ENCODE measurements around the gene MYMK. TPM values are rescaled to one million over a fixed set of nuclear protein-coding genes. Genes with fewer than 3 reads are reported as not detected.

The MYMK gene
- polyA plus RNA-seq, 3 donors = not detected

DNA sequence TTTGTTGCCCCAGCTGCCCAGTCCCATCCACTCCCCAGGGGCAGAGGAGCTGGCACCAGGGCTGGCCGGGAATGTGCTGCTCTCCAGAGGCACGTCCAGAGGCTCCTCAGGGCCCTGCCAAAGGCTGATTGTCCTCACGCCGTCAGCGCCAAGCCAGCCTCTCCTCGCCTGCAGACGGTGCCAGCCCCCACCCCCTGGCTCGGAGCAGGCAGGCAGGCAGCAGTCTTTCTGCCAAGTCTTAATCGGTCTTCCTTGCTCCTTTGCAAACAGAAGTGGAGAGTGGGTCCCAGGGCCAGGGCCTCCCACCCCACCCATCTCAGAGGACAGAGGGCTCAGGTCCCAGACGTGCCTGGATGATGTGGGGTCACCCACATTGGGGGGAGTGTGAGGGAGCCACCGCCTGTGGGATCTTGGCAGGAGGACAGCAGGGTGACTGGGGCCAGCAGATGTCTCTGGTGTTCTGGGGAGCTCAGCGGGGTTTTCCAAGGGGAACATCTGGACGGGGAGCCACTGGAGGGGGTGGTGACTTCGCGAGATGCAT, 48.1 kb upstream of the MYMK start:
- Mint-ChIP-seq H3K27ac (peak overlapping the region in 1 of 7 donors; percentile 28), H3K36me3 (no peaks in the 10 kb centered on the region), H3K27me3 (ENCODE audit: low read depth in 3 of 3) (peaks cover 9 to 27% (median 18%) of the 10 kb centered on the region in 3 donors), H3K9me3 (no peaks in the 10 kb centered on the region), H3K4me3 (no peak overlapping the region), H3K4me1 (peaks cover 3% of the 10 kb centered on the region)
- Histone ChIP-seq H3K27me3 (ENCODE audit: control insufficient read depth in 2 of 2, insufficient read depth in 2 of 2, low read length in 2 of 2) (peaks cover 0 to 16% of the 10 kb centered on the region in 2 donors), H4K20me1 (ENCODE audit: insufficient read depth, low read length) (no peaks in the 10 kb centered on the region), H3K9me3 (replicated peaks in 1 of 2; ENCODE audit: control insufficient read depth in 1 of 2, insufficient read depth in 1 of 2, low read length in 2 of 2) (no peaks in the 10 kb centered on the region), H3K9ac (ENCODE audit: insufficient read depth, low read length, poor library complexity, severe bottlenecking) (no peak overlapping the region), H3K4me2 (replicated peaks; ENCODE audit: extremely low read depth, low read length, poor library complexity, severe bottlenecking) (no peak overlapping the region), H3K36me3 (replicated peaks in 1 of 2; ENCODE audit: control insufficient read depth in 1 of 2, insufficient read depth in 2 of 2, low read length in 2 of 2) (no peaks in the 10 kb centered on the region), H3K4me3 (replicated peaks in 1 of 3; ENCODE audit: low read depth in 2 of 3, low read length in 3 of 3) (no peak overlapping the region), H3K27ac (ENCODE audit: low read depth in 1 of 2, low read length in 2 of 2) (no peak overlapping the region), H3K79me2 (ENCODE audit: insufficient read depth, low read length) (no peaks in the 10 kb centered on the region), H2AFZ (ENCODE audit: insufficient read depth, low read depth, low read length, poor library complexity, severe bottlenecking) (no peak overlapping the region), H3K4me1 (ENCODE audit: control insufficient read depth in 1 of 2, insufficient read depth in 2 of 2, low read length in 2 of 2) (no peaks in the 10 kb centered on the region)
- no peak for DNase-seq
- WGBS (ENCODE audit: insufficient coverage) = 94% methylated on average over 12 of the region's 15 CpGs
- intact Hi-C loops (cut with micrococcal nuclease) = no loop called here
- TF ChIP-seq, protein P1, sequence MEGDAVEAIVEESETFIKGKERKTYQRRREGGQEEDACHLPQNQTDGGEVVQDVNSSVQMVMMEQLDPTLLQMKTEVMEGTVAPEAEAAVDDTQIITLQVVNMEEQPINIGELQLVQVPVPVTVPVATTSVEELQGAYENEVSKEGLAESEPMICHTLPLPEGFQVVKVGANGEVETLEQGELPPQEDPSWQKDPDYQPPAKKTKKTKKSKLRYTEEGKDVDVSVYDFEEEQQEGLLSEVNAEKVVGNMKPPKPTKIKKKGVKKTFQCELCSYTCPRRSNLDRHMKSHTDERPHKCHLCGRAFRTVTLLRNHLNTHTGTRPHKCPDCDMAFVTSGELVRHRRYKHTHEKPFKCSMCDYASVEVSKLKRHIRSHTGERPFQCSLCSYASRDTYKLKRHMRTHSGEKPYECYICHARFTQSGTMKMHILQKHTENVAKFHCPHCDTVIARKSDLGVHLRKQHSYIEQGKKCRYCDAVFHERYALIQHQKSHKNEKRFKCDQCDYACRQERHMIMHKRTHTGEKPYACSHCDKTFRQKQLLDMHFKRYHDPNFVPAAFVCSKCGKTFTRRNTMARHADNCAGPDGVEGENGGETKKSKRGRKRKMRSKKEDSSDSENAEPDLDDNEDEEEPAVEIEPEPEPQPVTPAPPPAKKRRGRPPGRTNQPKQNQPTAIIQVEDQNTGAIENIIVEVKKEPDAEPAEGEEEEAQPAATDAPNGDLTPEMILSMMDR (IDR thresholded peaks at IDR 0.05) = no peak

DNA sequence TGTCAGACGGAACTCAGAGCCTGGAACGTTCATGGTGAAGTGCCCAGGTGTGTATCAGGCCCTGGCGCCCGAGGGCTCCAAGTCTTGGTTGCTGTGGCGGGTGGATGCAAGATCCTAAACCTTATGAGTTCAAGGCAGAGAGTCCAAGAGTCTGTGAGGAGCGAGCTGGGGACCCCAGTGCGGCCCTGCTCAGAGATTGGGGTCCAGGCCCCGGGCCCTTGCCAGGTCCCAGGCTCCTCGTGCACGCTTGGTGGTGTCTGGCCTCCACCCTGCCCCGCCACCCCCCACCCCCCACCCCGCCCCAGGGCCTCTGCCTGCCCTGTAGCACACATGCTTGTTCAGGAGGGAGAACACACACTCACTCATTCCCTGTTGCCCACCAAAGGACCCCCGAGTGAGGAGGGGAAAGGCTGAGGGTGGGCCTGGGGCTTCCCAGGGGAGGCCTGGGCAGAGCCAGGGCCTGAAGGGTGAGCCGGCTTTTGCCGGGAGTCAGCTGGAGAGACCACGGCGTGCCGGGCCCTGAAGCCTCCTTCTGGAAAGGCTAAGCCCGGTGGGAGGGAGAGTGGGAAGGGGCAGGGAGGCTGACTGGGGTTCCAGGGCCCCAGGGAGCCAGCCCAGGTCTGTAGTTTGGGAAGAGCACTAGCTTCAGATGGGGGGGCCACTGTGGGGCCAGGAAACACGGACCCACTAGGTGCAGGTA, 47.3 kb upstream of the MYMK start:
- Histone ChIP-seq H4K20me1 (ENCODE audit: insufficient read depth, low read length) (no peaks in the 10 kb centered on the region), H3K4me2 (replicated peaks; ENCODE audit: extremely low read depth, low read length, poor library complexity, severe bottlenecking) (no peak overlapping the region), H3K4me1 (ENCODE audit: control insufficient read depth in 1 of 2, insufficient read depth in 2 of 2, low read length in 2 of 2) (no peaks in the 10 kb centered on the region), H3K9ac (ENCODE audit: insufficient read depth, low read length, poor library complexity, severe bottlenecking) (no peak overlapping the region), H3K9me3 (replicated peaks in 1 of 2; ENCODE audit: control insufficient read depth in 1 of 2, insufficient read depth in 1 of 2, low read length in 2 of 2) (no peaks in the 10 kb centered on the region), H3K27me3 (ENCODE audit: control insufficient read depth in 2 of 2, insufficient read depth in 2 of 2, low read length in 2 of 2) (peaks cover 0 to 10% of the 10 kb centered on the region in 2 donors), H3K36me3 (replicated peaks in 1 of 2; ENCODE audit: control insufficient read depth in 1 of 2, insufficient read depth in 2 of 2, low read length in 2 of 2) (no peaks in the 10 kb centered on the region), H3K79me2 (ENCODE audit: insufficient read depth, low read length) (no peaks in the 10 kb centered on the region), H3K4me3 (replicated peaks in 1 of 3; ENCODE audit: low read depth in 2 of 3, low read length in 3 of 3) (no peak overlapping the region), H2AFZ (ENCODE audit: insufficient read depth, low read depth, low read length, poor library complexity, severe bottlenecking) (no peak overlapping the region), H3K27ac (ENCODE audit: low read depth in 1 of 2, low read length in 2 of 2) (no peak overlapping the region)
- intact Hi-C loops (cut with micrococcal nuclease) = no loop called here
- H3K4me1 Mint-ChIP-seq = peaks cover 3% of the 10 kb centered on the region
- WGBS (ENCODE audit: insufficient coverage) = 96% methylated on average over 12 of the region's 20 CpGs
- no peak for DNase-seq
- H3K27me3 Mint-ChIP-seq (ENCODE audit: low read depth in 3 of 3) = peaks cover 5 to 21% (median 13%) of the 10 kb centered on the region in 3 donors
- no peaks in the 10 kb centered on the region for H3K36me3 Mint-ChIP-seq
- no peak overlapping the region for H3K4me3 Mint-ChIP-seq
- H3K27ac Mint-ChIP-seq = no peak overlapping the region
- no peaks in the 10 kb centered on the region for H3K9me3 Mint-ChIP-seq
- TF ChIP-seq, protein P1 (IDR thresholded peaks at IDR 0.05) = no peak

Data from CD14-positive monocyte (primary cell).